HL-60 (cell line): ENCODE results near the gene ARHGAP40.

Experiments
- TF ChIP-seq, protein P1 (sequence below): IDR thresholded peaks from one replicate; pipeline ENCODE4 v1.5.1; 2011; ENCODE audit warnings: low read length, control low read depth, inconsistent platforms; ENCODE audit not compliant: insufficient read depth
- TF ChIP-seq, protein P2 (sequence below): IDR thresholded peaks from 2 replicates; pipeline ENCODE4 v1.6.1; 2012; ENCODE audit warnings: low read depth; ENCODE audit not compliant: insufficient replicate concordance

DNA sequence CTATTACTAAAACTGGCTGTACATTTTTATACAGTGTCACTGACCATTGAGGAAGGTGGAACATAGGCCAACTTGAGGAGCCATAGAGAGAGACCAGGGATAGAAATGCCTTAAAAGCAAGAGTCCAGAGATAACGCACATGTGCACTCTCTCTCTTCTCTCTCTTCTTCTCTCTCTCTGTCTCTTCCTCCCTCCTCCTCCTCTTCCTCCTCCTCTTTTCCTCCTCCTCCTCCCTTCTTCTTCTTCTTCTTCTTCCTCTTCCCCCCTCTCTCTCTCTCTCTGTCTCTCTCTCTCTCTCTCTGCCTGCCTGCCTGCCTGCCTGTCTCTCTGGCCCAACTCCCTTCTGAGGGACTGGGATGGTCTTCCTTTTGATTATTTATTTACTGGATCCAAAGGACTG lies 36.9 kb upstream of the ARHGAP40 start:
- TF ChIP-seq, protein P1, sequence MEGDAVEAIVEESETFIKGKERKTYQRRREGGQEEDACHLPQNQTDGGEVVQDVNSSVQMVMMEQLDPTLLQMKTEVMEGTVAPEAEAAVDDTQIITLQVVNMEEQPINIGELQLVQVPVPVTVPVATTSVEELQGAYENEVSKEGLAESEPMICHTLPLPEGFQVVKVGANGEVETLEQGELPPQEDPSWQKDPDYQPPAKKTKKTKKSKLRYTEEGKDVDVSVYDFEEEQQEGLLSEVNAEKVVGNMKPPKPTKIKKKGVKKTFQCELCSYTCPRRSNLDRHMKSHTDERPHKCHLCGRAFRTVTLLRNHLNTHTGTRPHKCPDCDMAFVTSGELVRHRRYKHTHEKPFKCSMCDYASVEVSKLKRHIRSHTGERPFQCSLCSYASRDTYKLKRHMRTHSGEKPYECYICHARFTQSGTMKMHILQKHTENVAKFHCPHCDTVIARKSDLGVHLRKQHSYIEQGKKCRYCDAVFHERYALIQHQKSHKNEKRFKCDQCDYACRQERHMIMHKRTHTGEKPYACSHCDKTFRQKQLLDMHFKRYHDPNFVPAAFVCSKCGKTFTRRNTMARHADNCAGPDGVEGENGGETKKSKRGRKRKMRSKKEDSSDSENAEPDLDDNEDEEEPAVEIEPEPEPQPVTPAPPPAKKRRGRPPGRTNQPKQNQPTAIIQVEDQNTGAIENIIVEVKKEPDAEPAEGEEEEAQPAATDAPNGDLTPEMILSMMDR, result no peak
- TF ChIP-seq, protein P2, sequence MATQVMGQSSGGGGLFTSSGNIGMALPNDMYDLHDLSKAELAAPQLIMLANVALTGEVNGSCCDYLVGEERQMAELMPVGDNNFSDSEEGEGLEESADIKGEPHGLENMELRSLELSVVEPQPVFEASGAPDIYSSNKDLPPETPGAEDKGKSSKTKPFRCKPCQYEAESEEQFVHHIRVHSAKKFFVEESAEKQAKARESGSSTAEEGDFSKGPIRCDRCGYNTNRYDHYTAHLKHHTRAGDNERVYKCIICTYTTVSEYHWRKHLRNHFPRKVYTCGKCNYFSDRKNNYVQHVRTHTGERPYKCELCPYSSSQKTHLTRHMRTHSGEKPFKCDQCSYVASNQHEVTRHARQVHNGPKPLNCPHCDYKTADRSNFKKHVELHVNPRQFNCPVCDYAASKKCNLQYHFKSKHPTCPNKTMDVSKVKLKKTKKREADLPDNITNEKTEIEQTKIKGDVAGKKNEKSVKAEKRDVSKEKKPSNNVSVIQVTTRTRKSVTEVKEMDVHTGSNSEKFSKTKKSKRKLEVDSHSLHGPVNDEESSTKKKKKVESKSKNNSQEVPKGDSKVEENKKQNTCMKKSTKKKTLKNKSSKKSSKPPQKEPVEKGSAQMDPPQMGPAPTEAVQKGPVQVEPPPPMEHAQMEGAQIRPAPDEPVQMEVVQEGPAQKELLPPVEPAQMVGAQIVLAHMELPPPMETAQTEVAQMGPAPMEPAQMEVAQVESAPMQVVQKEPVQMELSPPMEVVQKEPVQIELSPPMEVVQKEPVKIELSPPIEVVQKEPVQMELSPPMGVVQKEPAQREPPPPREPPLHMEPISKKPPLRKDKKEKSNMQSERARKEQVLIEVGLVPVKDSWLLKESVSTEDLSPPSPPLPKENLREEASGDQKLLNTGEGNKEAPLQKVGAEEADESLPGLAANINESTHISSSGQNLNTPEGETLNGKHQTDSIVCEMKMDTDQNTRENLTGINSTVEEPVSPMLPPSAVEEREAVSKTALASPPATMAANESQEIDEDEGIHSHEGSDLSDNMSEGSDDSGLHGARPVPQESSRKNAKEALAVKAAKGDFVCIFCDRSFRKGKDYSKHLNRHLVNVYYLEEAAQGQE, result no peak
